ENCODE measurements around the gene EML1.

GRCh38 chr14:99887407-99887806 lies 94.2 kb downstream of the EML1 start:
- TF ChIP-seq CTCF (CRISPR knock-in tag; IDR thresholded peaks at IDR 0.05) (no peak), SRSF9 (IDR thresholded peaks at IDR 0.05; ENCODE audit: borderline replicate concordance, insufficient read depth, low read depth, low read length, poor library complexity, severe bottlenecking) (no peak), SIN3A (IDR thresholded peaks at IDR 0.05; ENCODE audit: borderline replicate concordance, low read depth, low read length) (no peak)
